ENCODE measurements around the gene KLF5.
A peak's percentile ranks its signal among the peaks of the same experiment; 100 is the strongest.
"Not testable (repeated sequence)": the region's sequence is repeated elsewhere in the genome, so short reads cannot be mapped to it uniquely, and the experiment has no call there.

Gene KLF5

DNA sequence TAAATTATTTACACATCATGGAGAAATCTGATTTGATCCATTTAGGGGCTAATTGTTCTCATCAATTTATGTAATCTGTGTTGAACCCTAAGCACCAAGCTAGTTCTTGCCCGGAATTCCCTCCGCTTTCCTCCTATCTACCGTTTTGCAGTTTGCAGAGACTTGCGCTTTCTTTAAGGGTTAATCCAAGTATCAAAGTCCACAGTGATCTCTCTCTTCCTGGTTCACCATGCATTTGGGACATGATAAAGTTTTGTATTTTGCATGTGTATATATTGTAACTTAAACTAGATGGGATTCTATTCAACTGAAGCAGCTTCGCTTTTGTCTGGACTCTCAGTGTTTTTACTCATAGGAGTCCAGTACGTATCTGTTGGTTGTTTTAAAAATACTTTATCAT is 13.8 kb upstream of the KLF5 start:
- no peak for DNase-seq (ENCODE audit: low read depth)
- TF ChIP-seq, protein P1, sequence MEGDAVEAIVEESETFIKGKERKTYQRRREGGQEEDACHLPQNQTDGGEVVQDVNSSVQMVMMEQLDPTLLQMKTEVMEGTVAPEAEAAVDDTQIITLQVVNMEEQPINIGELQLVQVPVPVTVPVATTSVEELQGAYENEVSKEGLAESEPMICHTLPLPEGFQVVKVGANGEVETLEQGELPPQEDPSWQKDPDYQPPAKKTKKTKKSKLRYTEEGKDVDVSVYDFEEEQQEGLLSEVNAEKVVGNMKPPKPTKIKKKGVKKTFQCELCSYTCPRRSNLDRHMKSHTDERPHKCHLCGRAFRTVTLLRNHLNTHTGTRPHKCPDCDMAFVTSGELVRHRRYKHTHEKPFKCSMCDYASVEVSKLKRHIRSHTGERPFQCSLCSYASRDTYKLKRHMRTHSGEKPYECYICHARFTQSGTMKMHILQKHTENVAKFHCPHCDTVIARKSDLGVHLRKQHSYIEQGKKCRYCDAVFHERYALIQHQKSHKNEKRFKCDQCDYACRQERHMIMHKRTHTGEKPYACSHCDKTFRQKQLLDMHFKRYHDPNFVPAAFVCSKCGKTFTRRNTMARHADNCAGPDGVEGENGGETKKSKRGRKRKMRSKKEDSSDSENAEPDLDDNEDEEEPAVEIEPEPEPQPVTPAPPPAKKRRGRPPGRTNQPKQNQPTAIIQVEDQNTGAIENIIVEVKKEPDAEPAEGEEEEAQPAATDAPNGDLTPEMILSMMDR (conservative IDR thresholded peaks at IDR 0.05; ENCODE audit: control insufficient read depth, insufficient read depth, low read depth, low read length) = no peak
- H3K4me3 ChIP-seq (ENCODE audit: control insufficient read depth, low read depth, low read length) = no peak overlapping the region

DNA sequence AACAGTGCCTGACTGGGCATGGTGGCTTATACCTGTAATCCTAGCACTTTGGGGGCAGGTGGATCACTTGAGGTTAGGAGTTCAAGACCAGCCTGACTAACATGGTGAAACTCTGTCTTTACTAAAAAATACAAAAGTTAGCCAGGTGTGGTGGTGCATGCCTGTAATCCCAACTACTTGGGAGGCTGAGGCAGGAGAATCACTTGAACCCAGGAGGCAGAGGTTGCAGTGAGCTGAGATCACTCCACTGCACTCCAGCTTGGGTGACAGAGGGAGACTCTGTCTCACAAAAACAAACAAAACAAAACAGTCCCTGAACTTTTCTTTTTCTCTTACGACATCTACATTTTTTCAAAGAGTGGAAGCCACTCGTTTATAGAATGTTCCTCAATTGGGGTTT is 10.2 kb upstream of the KLF5 start:
- not testable (repeated sequence) for DNase-seq (ENCODE audit: low read depth); H3K4me3 ChIP-seq (ENCODE audit: control insufficient read depth, low read depth, low read length)

DNA sequence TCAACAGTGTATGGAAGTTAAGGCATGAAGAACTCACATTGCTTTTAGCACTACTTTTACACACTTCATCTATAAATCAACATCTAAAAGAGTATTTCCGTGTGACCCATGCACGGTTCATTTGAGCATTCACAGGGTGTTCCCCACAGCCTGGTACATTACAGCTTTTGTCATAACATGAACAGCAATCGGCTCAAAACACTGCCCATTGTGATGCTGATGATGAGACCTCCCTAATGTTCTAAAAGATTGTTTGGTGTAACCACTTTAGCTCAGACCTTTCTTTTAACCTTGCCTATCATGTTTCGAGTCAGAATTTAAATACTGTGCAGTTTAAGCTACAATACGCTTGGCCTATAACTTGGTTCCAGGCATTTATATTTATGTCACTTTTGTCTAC is 4.1 kb upstream of the KLF5 start:
- TF ChIP-seq, protein P1 (conservative IDR thresholded peaks at IDR 0.05; ENCODE audit: control insufficient read depth, insufficient read depth, low read depth, low read length) = no peak
- H3K4me3 ChIP-seq (ENCODE audit: control insufficient read depth, low read depth, low read length) = no peak overlapping the region
- no peak for DNase-seq (ENCODE audit: low read depth)

DNA sequence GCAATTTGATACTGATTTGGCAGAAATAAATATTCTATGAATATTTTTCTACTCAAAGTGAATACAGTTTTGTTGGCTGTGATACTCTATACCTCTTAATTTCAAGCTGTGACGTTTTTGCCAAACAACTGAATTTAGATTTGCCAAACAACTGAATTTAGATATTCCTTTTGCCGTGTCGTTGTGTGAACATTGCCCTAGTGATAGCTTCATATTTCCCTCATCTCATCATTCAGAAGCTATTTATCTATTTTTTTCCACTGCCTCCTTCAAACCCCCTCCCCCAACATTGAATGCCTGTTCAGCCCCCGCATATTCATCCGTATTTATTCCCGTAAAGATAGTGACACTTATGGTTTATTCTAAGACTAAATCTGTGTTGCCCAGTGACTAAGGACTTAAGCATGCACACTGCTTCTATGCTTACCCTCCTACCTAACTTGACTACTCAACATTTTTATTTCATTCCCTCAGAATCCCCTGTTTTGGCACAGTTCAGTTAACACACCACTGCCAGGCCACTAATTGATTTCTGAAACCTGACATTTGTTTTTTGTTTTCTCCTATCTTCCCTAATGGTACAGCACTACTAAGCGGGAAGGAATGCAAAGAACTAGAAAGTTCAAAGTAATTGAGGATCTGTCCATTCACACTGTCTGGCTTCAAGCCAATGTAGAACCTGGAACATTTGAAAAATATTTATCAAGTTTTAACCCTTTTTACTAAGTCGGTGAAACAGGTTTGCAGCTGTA is 2.8 kb upstream of the KLF5 start:
- peak; percentile 80 for DNase-seq (ENCODE audit: low read depth)
- H3K4me3 ChIP-seq (ENCODE audit: control insufficient read depth, low read depth, low read length) = no peak overlapping the region
- TF ChIP-seq, protein P1 (conservative IDR thresholded peaks at IDR 0.05; ENCODE audit: control insufficient read depth, insufficient read depth, low read depth, low read length) = no peak

DNA sequence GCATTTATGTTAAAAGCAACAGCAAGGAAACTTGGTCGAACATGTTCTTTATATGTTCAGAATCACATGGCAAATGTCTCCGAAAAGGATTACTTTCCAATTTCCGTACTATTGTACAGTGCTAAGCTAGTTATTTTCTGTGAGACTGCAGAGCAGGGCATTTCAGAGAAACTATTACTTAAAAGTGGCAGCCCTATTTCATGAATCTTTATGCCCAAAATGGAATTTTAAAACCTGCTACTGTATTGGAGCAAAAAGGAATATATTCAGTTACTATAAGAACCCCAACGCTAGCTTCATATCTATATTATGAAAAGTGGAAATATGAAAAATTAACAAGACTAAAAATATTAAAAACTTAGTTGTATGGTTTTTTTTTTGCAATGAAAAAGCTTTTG is 2.2 kb upstream of the KLF5 start:
- no peak for DNase-seq (ENCODE audit: low read depth)
- TF ChIP-seq, protein P1 (conservative IDR thresholded peaks at IDR 0.05; ENCODE audit: control insufficient read depth, insufficient read depth, low read depth, low read length) = no peak
- H3K4me3 ChIP-seq (ENCODE audit: control insufficient read depth, low read depth, low read length) = no peak overlapping the region

DNA sequence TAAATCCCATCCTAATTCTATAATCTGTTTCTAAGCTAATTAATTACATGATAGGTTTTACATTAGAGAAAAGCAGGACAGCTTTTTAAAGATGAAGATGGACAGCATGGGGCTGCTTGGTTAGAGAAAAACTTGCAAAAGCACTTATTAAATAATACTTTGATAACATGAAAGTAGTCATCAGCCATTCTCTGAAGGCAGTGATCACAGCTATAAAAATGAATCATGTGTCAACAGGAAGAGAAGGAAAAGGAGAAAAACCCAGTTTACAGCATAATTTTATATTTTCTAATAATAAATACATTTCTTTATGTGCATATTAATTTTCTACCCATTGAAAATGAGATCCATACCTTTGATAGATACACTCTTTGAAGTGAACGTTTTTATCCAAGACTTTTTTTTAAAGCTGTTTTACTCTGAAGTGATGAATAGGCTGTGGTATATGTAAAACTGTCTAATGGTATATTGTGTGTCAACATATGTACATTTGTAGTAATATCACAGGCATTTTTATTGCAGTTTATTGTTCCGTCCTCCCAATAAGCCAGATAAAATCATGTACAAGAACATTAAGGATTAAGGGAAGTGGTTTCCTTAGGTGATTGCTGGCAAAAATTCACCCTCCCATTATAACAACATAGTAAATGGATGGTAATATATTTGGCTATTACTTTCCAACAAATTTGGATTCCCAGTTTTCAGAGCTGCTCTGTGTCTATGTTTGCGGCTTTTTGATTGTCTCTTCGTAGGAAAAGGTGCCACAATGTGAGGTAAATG is 1.3 kb upstream of the KLF5 start:
- TF ChIP-seq, protein P1 (conservative IDR thresholded peaks at IDR 0.05; ENCODE audit: control insufficient read depth, insufficient read depth, low read depth, low read length) = no peak
- H3K4me3 ChIP-seq (ENCODE audit: control insufficient read depth, low read depth, low read length) = no peak overlapping the region
- DNase-seq (ENCODE audit: low read depth) = no peak

DNA sequence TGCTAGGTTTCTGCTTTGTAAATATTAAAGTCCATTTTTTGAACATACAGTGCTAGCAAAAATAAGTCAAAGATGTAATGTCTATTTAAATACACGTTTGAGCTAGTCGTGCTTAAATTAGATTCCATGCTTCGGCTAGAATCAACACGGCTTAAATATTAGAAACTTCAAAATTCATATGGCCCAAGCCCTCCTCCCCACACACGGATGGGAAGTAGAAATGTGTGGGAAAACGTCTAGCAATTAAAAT is 816 bp upstream of the KLF5 start:
- TF ChIP-seq, protein P1 (conservative IDR thresholded peaks at IDR 0.05; ENCODE audit: control insufficient read depth, insufficient read depth, low read depth, low read length) = no peak
- no peak overlapping the region for H3K4me3 ChIP-seq (ENCODE audit: control insufficient read depth, low read depth, low read length)
- DNase-seq (ENCODE audit: low read depth) = no peak

All from fibroblast of mammary gland (primary cell).